Stimulated activated naive CD8-positive, alpha-beta T cell treated with anti-CD3 and anti-CD28 coated beads, Interleukin-15, Interleukin-2, amounts not matched to agents 100 U/mL and 50 U/mL, for 24 hours (primary cell): ENCODE results near the gene TES.
"Not testable (repeated sequence)": the region's sequence is repeated elsewhere in the genome, so short reads cannot be mapped to it uniquely, and the experiment has no call there.

Experiments
- ATAC-seq: fragments of 150-1000 bp; cut with Tn5 transposase; one replicate; pipeline ENCODE4 v1.10.0; 2021
- DNase-seq: peaks from one replicate; pipeline ENCODE4 v3.0.0; 2021

Gene TES

DNA sequence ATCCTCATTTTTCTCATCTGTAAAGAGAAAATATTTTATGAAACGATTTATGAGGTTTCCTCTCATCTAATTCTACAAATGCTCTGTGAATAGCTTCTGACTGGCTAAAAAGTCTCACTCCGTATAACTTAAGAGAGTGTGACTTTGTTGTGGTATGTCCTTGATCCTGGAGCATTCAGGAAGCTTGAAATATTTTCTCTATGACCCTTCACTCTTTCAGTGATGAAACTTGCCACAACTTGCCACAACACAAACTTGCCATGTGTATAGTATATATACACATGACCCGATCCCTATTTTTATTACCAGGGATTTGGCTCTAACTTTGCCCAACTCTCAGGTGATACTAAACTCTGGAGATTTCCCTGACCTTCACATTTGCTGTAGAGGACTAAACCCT is 74.1 kb downstream of the TES start:
- ATAC-seq (no peak), DNase-seq (no peak)

- ATAC-seq = no peak
- no peak for DNase-seq
These were observed 74.9 kb downstream of the TES start for GRCh38 chr7:116285252-116285651.

GRCh38 chr7:116290740-116291139 is 80.4 kb downstream of the TES start:
- ATAC-seq = no peak
- DNase-seq = no peak

DNA sequence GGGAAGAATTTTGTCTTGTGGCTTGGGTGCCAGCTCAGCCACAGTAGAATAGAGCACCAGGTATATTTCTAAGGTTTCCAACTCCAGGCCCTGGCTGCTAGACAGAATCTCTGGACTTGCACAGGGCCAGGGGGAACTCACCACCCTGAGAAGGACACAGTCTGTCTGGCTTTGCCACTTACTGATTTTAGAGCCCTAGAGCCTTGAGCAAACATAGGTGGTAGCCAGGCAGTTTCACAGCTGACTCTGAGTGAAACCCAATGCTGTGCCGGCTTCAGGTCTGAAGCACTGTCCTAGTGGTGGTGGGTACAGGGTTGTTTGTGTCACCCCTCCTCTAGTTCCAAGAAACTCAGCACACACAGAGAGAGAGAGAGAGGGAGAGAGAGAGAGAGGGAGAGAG is 81.6 kb downstream of the TES start:
- ATAC-seq = no peak
- no peak for DNase-seq

DNA sequence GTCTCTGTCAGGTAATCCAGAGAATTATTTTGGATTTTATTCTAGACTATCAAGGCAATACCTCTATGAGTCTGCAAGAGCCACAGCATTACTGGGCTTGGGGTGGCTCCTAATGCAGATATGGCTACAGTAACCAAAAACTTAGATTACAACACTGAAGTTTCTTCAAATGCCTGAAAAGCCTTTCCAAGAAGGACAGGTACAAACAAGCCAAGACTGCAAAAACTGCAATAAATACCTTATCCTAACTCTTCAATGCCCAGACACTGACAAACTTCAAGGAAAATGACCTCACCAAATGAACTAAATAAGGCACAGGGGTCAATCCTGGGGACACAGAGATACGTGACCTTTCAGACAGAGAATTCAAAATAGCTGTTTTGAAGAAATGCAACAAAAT is 82.0 kb downstream of the TES start:
- DNase-seq (no peak), ATAC-seq (no peak)

- DNase-seq (no peak), ATAC-seq (no peak)
These were observed 82.8 kb downstream of the TES start for GRCh38 chr7:116293139-116293538.

- no peak for ATAC-seq
These were observed 83.3 kb downstream of the TES start for GRCh38 chr7:116293633-116294032.

GRCh38 chr7:116295903-116296302 is 85.6 kb downstream of the TES start:
- not testable (repeated sequence) for DNase-seq, ATAC-seq

More at GRCh38 chr7:116293633-116294032, 83.3 kb downstream of the TES start:
- no peak for DNase-seq

GRCh38 chr7:116298055-116298454 is 87.7 kb downstream of the TES start:
- ATAC-seq = no peak
- no peak for DNase-seq

- ATAC-seq (no peak), DNase-seq (no peak)
These were observed 88.2 kb downstream of the TES start for GRCh38 chr7:116298576-116298975.

DNA sequence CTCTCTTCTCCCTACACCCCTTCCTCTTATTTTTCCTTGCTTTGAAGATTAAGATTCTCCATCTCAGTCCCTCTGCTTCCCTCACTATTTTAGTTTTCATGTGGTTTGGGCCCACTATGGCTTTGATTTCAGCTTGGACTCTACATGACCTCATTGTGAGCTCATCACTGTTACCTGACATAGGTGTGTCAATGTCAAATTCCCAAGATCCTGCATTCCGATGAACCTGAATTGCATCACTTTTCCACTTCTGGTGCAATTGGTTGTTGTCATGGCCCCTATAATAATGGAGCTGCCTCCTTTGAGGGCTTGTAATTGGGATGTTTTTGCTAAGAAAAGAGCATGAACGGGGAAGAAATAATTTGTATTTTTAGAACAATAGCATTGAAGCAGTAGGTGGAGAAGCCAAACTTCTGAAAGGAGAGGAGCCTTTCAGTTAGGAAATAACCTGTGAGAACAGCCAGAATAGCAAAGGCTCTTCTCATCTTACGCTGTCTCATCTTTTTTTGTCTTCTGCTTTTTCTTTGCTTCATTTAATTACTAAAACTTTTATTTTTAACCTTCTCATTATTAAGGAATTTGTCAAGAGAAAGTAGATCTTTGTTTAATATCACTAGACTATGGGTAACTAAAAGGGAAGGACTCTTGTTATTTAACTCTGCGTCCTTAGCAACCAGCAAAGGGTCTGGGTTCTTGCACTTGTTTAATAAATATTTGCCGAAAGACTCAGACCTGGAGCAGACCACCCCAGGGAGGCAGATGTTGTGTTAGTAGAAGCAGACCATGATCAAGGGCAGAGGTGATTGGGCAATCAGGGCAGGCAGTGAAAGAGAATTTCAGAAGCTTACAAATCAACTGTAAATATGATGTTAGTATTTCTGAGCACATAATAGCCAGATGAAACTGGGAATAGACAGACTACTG is 95.4 kb downstream of the TES start:
- ATAC-seq (no peak), DNase-seq (no peak)

GRCh38 chr7:116306409-116307048 is 96.2 kb downstream of the TES start:
- no peak for ATAC-seq

DNA sequence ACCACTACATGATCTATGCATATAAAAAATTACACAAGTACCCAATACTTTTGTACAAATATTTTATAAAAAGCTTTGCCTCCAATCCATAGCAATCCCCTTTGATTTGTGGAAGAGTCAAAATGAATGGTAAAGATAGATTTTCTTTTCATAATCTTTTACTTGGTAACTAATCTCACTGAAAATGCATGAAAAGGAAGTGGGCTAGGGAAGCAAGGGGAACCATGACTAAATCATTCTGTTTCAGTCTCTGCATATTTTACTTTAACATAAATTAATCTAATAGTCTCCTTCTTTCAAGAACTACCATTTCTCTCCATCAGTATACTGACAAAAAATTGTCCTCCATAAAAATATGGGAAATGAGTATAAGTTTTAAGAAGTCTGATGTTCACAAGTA is 96.9 kb downstream of the TES start:
- ATAC-seq (no peak), DNase-seq (no peak)

More at GRCh38 chr7:116306409-116307048, 96.2 kb downstream of the TES start:
- no peak for DNase-seq
